Stimulated activated CD4-positive, alpha-beta T cell treated with anti-CD3 and anti-CD28 coated beads, Interleukin-2, amount 100 ng/mL, for 48 hours (primary cell): Measurements from ENCODE around the gene TMEM229B.

Experiments used
- DNase-seq, 2 donors: peaks; one replicate each; pipeline ENCODE4 v3.0.0-alpha.2; 2020

The TMEM229B gene

GRCh38 chr14:67485501-67486095 lies 2.9 kb downstream of the TMEM229B start:
- no peak for DNase-seq

GRCh38 chr14:67483579-67484285 lies 4.8 kb downstream of the TMEM229B start:
- DNase-seq, result no peak

GRCh38 chr14:67482231-67483164 lies 6.0 kb downstream of the TMEM229B start:
- no peak for DNase-seq

GRCh38 chr14:67480011-67480410 lies 8.5 kb downstream of the TMEM229B start:
- DNase-seq, result no peak

DNA sequence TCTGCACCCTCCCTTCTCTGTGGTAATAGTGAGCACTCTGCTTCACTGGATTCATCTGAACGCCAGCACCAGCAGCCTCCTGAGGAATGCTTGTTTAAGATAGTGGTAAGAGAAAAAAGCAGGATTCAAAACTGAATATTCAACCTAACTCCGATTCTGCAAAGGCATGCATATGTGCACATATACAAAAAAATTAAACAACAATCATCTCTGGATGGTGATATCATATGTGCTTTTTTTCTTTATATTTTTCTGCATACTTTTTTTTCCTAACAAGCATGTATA lies 9.8 kb downstream of the TMEM229B start:
- no peak for DNase-seq

DNA sequence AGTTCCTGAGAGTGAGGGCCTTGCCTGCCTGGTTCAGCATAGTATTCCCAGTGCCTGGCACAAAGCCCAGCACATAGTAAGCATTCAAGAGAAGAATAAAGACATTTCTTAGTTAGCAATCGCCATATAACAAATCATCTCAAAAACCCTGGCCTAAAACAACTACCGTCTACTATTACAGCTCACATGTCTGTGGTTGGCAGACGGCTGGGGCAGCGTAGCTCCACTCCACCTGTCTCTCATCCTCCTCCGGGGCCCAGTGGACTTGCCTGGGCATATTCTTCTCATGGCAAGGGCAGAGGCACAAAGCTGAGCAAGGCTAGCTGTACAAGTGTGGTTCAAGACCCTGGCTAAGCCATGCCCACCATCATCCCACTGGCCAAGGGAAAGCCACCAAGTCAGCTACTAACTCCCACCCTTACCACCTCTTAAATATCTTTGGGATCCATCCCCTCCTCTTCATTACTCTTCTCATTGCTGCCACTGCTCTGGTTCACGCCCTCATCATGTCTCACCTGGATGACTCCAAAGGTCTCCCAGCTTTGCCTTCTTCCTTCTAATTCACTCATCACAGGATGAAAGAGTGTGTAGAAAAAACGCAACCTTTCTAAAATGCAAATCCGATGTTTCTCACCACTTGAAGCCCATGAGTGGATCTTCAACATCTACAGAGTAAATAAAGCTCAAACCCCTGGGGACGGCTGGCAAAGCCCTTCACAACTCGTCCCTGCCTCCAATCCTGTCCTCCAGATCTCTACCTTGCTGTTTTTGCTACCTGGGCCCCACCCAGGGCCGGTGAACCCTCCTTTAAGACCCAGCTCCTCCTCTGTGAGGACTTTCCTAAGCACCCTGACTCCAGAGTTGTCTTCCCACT lies 10.4 kb downstream of the TMEM229B start:
- no peak for DNase-seq

DNA sequence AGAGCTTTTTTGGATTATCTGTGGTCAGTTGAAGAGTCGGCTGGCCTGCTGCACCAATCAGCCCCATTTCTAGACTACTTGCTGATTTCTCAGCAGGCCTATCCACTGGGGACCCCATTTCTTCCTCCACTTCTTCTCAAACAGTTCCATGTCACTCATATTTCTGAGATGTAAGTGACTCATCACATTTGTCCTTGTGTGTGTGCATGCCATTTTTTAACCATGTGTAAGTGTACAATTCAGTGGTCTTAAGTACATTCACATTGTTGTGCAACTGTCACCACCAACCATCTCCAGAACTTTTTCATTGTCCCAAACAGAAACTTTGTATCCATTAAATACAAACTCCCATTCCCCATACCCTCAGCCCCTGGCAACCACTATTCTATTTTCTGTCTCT lies 14.2 kb downstream of the TMEM229B start:
- no peak for DNase-seq

GRCh38 chr14:67473290-67474082 lies 15.0 kb downstream of the TMEM229B start:
- no peak for DNase-seq

DNA sequence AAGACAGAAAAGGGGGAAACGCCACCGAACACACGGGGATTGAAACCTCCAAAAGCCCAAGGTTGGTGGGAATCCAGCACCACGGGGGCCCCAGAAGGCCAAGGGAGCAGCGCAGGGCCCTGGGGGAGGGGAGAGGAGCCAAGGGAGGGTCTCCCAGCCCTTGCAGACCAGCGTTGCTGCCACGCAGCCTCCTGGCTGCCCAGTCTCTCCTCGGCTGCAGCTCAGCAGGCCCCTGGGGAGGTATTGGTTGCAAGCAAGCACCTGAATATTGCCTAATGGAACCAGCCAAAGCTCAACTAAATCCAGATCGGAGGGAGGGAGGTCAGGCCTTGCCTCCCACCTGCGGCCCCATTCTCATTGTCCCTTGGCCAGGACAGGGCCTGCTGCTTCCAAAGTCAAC lies 15.8 kb downstream of the TMEM229B start:
- no peak for DNase-seq

GRCh38 chr14:67469954-67470353 lies 18.6 kb downstream of the TMEM229B start:
- no peak for DNase-seq

DNA sequence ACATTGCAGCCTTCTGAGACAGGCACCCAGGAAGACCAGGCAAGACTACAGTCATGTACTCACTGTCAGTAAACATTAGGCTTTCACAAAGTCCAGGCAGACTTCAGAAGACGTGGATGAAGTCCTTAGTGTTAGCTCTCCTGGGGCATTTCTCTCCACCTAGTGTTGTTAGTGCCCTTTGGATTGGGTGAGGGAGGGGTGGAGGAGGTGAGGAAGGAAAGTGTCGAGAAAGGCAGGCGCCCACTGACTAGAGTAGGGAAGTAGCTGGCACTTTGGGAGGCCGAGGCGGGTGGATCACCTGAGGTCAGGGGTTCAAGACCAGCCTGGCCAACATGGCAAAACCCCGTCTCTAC lies 20.2 kb downstream of the TMEM229B start:
- no peak for DNase-seq

DNA sequence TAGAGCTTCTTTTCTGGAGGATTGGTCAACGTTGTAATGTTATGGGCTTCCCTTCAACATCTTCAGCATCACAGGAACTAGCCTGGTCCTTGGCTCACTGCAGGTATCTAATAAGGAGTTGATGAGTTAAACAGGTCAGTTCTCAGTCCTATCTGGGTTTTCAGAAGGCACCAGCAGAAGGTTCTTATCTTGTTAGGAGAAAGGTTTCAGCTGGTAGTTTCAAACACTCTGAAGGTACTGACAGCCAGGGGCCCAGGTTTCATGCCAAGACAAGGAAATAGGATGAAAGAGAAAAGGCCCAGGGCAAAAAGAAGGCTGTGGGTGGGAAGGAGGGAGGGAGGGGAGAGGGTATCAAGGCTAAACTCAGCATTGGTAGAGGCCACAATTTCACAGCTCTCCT lies 21.4 kb downstream of the TMEM229B start:
- DNase-seq, result no peak

GRCh38 chr14:67464879-67465278 lies 23.6 kb downstream of the TMEM229B start:
- no peak for DNase-seq

GRCh38 chr14:67464377-67464776 lies 24.1 kb downstream of the TMEM229B start:
- DNase-seq, result no peak

DNA sequence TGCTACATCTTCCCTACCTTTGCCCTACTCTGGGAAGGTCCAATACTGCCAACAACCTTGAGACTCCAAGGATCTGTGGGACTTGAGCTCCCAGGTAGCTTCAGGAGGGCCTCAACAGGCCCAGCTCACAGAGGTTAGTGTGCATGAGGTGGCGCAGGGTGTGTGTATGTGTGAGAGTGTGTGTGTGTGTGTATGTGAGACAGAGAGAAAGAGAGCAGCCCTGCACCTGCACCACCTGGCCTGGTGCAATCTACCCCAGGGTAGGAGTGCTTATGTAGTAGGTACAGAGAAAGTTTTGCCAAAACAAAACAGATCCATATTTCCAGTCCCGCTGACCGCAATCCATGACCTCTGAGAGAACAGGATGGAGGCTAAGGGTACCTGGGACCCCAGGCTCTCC lies 24.6 kb downstream of the TMEM229B start:
- no peak for DNase-seq

DNA sequence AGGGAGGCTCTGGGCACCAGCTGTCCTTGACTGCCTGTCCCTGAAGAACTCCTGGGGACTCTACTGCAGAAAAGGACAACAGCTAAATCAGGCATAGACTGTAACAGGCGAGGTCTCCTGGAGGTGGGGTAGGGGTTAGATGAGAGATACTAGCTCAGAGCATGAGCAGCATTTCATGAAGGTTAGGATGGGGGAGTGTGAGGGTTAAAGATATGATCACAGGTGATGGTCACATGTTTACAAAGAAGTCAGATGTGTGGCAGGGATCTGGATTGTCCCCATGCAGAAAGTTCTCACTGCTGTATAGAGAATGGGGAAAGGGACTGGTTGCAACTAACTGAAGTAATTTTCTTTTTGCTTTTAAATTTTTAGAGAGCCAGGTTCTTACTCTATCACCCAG lies 26.5 kb downstream of the TMEM229B start:
- no peak for DNase-seq

DNA sequence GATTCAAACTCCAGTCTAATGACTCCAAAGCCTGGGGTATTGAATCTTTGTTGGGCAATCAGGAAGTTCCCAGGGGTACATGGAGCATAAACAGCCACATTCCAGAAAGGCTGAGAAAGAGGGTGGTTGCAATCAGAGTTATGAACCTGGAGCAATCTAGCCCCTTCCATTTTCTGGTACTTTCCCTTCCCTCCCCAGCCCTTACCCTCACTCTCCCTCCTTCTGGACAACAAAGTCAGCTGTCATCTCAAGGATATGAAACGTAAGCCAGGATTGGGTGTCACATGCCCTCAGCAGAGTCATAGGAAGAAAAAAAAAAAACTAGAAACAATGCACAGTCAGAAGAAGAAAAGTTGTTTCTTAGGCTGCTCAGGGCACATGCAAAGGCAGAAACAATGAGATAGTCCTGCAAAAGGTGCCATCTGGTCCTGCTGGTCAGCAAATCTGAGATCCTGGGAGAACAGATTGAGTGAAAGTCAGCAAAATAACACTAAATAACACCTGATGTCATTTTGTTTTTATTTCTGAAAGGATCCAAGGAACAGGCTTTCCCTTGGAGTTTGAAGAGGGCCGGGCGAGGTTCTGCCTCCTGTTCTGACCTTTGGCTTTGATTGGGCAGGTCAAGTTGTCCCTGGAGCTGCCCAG lies 27.1 kb downstream of the TMEM229B start:
- no peak for DNase-seq

DNA sequence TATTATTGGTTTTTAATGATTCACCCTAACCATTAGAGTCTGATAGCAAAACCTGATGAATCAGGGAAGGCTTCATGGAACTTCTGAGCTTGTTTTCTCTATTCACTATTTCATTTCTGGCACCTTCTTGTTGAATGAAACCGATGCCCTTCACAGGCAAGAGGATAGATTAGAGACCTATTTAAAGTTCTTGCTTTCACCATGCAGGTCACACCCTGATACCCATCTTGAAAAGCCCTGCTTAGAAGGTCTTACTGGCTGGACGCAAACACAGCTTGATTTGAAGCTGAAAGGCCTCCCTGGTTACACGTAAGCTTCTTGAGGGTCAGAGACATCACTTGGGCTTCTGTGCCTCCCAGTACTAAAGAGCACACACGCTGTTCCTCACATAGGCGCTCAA lies 29.2 kb downstream of the TMEM229B start:
- no peak for DNase-seq

DNA sequence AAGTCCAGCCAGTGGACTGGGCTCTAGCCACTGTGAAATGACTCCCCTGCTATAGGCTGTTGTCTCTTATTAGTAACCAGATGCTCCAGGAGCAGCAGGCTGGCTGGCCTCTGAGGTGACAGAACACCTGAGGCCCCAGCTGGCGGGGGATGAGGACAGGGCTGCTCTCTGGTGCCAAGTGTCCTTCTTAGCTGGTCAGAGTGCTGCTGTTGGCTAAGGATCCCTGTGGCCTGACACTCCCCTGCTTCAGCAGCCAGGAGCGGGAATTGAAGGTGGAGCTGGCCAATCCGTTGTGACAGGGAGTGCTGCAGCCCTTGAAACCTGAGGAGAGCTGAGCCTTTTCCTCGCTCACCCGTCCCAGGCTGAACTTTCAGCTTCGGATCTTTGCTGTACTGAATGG lies 30.7 kb downstream of the TMEM229B start:
- DNase-seq, result no peak

DNA sequence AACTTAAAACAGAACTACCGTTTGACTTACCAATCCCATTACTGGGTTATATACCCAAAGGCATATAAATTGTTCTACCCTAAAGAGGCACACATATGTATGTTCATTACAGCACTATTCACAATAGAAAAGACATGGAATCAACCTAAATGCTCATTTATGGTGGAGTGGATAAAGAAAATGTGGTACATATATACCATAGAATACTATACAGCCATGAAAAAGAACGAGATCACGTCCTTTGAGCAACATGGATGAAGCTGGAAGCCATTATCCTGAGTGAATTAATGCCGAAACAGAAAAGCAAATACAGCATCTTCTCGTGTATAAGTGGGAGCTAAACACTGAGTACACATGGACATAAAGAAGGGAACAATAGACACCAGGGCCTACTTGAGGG lies 31.8 kb downstream of the TMEM229B start:
- DNase-seq, result no peak

DNA sequence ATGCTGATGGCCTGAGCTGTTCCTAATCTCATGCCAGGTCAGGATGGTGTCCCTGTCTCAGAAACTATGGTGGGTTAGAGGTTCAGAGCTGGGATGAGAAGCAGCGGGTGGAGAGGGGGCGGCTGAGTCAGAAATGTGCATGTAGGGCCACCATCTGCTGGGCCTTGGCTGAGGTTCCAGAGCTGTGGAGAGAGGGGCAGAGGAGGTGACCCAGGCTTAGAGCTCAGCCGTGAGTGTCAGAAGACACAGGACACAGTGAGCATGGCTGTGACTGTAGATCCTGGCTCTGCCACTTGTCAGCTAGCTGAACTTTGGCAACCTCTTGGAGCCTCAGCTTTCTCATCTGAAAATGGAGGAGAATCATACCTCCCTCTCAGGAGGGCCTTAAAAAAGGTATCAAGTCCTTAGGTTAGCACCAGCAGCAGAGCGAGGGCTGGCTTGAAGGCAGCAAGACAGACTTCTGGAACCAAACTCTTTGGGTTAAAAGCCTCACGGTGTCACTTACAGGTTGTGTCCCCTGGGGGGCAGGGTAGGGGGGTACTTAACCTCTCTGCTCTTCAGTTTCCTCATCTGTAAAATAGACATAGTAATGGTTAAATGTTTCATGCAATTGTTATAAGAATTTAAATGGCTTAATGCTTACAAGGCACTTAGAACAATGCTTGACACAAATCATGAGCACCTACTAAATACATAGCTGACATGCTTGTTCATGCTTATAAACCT lies 34.8 kb downstream of the TMEM229B start:
- DNase-seq, result no peak
